Measurements from ENCODE around the gene DLGAP4. TPM values are rescaled to one million over a fixed set of nuclear protein-coding genes. Genes with fewer than 3 reads are reported as not detected.

The DLGAP4 gene
- polyA plus RNA-seq, 1 donor (not counting 4 experiments of a cell fraction or from before 2014, with no cell fraction given): 9.6 TPM

DNA sequence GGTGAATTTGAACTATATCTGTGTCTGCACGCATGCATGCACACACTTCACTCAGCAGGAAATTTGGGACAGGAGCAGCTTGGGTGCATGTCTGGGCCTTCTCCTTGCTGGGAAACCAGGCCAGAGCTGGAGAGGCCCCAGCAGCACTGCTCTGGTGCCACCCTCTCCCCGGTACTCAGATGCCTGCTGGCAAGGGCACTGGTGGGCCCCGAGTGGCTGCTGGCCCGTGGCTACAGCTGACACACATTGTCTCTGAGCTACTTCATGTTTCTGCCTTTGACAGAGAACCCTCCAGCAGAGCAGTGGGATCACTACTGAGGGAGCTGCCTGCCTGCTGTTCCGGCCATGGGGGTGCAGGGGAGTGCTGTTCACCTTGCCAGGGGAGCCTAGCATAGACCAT lies 37.5 kb downstream of the DLGAP4 start:
- FAIRE-seq: no peak

DNA sequence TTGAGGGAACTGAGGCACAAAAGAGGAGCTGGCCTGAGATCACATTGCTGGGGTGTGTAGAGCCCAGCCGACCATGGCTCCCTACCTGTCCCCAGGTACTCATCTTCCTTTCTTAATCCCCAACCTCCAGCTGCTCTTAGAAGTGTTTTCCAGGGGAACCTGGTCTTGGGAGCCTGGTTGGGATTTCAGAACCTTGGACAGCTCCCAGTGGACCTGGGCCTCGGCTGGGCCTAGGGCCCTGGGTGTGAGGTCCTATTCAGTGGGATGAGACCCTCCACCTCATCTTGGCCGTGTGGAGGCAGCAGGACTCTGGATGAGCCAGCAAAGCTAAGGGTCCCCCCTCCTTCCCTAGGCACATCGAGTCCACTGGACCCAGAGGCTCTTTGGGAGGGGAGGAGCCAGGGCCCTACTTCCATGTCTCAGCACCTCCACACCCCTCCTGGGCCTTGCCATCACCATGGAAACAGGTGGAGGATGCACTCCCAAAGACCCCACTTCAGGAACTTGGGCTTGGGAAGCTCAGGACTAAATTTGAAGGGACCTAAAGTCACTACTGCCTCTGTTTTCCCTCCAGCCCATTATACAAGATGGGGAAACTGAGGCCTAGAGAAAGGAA lies 38.5 kb downstream of the DLGAP4 start:
- no peaks in the 10 kb centered on the region for H3K4me1 ChIP-seq (ENCODE audit: control insufficient read depth, extremely low read depth, insufficient read depth, low read length)
- no peak overlapping the region for H2AFZ ChIP-seq (ENCODE audit: control insufficient read depth, low read length)
- no peak overlapping the region for H3K9ac ChIP-seq (ENCODE audit: control insufficient read depth, extremely low read depth, insufficient read depth, low read length)
- H3K36me3 ChIP-seq (ENCODE audit: control insufficient read depth in 2 of 2, extremely low read depth in 1 of 2, insufficient read depth in 2 of 2, low read length in 2 of 2): no peaks in the 10 kb centered on the region
- peak; percentile 15 for DNase-seq (ENCODE audit: low read depth, low spot score)
- dilution Hi-C loops (cut with MboI; ENCODE audit: extremely low pct_ligation_motif_present, low sequenced_read_pairs): no loop called here
- H3K27ac ChIP-seq (ENCODE audit: control insufficient read depth, insufficient read depth, low read length): no peak overlapping the region
- H3K27me3 ChIP-seq (ENCODE audit: control insufficient read depth, extremely low read depth, insufficient read depth, low read length): no peaks in the 10 kb centered on the region
- no peak for FAIRE-seq
- H3K9me1 ChIP-seq (ENCODE audit: control insufficient read depth, extremely low read depth, insufficient read depth, low read length): no peaks in the 10 kb centered on the region
- no peak overlapping the region for H3K4me2 ChIP-seq (ENCODE audit: control insufficient read depth, extremely low read depth, insufficient read depth, low read depth, low read length)
- H3K79me2 ChIP-seq (ENCODE audit: control insufficient read depth, insufficient read depth, low read length): no peaks in the 10 kb centered on the region
- H3K9me3 ChIP-seq (ENCODE audit: control insufficient read depth, low read depth, low read length): no peaks in the 10 kb centered on the region
- no peaks in the 10 kb centered on the region for H4K20me1 ChIP-seq (ENCODE audit: control insufficient read depth, extremely low read depth, insufficient read depth, low read length)
- TF ChIP-seq EZH2 (IDR thresholded peaks at IDR 0.05; ENCODE audit: low read length): no peak
- TF ChIP-seq, protein P1, sequence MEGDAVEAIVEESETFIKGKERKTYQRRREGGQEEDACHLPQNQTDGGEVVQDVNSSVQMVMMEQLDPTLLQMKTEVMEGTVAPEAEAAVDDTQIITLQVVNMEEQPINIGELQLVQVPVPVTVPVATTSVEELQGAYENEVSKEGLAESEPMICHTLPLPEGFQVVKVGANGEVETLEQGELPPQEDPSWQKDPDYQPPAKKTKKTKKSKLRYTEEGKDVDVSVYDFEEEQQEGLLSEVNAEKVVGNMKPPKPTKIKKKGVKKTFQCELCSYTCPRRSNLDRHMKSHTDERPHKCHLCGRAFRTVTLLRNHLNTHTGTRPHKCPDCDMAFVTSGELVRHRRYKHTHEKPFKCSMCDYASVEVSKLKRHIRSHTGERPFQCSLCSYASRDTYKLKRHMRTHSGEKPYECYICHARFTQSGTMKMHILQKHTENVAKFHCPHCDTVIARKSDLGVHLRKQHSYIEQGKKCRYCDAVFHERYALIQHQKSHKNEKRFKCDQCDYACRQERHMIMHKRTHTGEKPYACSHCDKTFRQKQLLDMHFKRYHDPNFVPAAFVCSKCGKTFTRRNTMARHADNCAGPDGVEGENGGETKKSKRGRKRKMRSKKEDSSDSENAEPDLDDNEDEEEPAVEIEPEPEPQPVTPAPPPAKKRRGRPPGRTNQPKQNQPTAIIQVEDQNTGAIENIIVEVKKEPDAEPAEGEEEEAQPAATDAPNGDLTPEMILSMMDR (optimal IDR thresholded peaks at IDR 0.05 in 1 of 3, IDR thresholded peaks at IDR 0.05 in 1 of 3, conservative IDR thresholded peaks at IDR 0.05 in 1 of 3; ENCODE audit: extremely low read depth in 1 of 3, insufficient read depth in 2 of 3, low read length in 3 of 3): no peak
- H3K4me3 ChIP-seq (ENCODE audit: control insufficient read depth in 2 of 3, extremely low read depth in 1 of 3, insufficient read depth in 2 of 3, low read depth in 1 of 3, low read length in 3 of 3): no peak overlapping the region

More for the DNA sequence above, 37.5 kb downstream of the DLGAP4 start:
- Histone ChIP-seq H3K36me3 (ENCODE audit: control insufficient read depth in 2 of 2, extremely low read depth in 1 of 2, insufficient read depth in 2 of 2, low read length in 2 of 2) (no peaks in the 10 kb centered on the region), H3K4me1 (ENCODE audit: control insufficient read depth, extremely low read depth, insufficient read depth, low read length) (no peaks in the 10 kb centered on the region), H3K9ac (ENCODE audit: control insufficient read depth, extremely low read depth, insufficient read depth, low read length) (no peak overlapping the region), H2AFZ (ENCODE audit: control insufficient read depth, low read length) (no peak overlapping the region), H3K4me2 (ENCODE audit: control insufficient read depth, extremely low read depth, insufficient read depth, low read depth, low read length) (no peak overlapping the region), H3K79me2 (ENCODE audit: control insufficient read depth, insufficient read depth, low read length) (no peaks in the 10 kb centered on the region), H3K9me3 (ENCODE audit: control insufficient read depth, low read depth, low read length) (no peaks in the 10 kb centered on the region), H4K20me1 (ENCODE audit: control insufficient read depth, extremely low read depth, insufficient read depth, low read length) (no peaks in the 10 kb centered on the region), H3K9me1 (ENCODE audit: control insufficient read depth, extremely low read depth, insufficient read depth, low read length) (no peaks in the 10 kb centered on the region), H3K27me3 (ENCODE audit: control insufficient read depth, extremely low read depth, insufficient read depth, low read length) (no peaks in the 10 kb centered on the region), H3K27ac (ENCODE audit: control insufficient read depth, insufficient read depth, low read length) (no peak overlapping the region), H3K4me3 (ENCODE audit: control insufficient read depth in 2 of 3, extremely low read depth in 1 of 3, insufficient read depth in 2 of 3, low read depth in 1 of 3, low read length in 3 of 3) (no peak overlapping the region)
- dilution Hi-C loops (cut with MboI; ENCODE audit: extremely low pct_ligation_motif_present, low sequenced_read_pairs): no loop called here
- TF ChIP-seq, protein P1 (optimal IDR thresholded peaks at IDR 0.05 in 1 of 3, IDR thresholded peaks at IDR 0.05 in 1 of 3, conservative IDR thresholded peaks at IDR 0.05 in 1 of 3; ENCODE audit: extremely low read depth in 1 of 3, insufficient read depth in 2 of 3, low read length in 3 of 3): no peak
- no peak for TF ChIP-seq EZH2 (IDR thresholded peaks at IDR 0.05; ENCODE audit: low read length)
- DNase-seq (ENCODE audit: low read depth, low spot score): no peak
